Memory B cell (primary cell): ENCODE data around the gene GPC6.

Source experiments
- ATAC-seq: fragments of 150-1000 bp; cut with Tn5 transposase; 2 replicates; pipeline ENCODE4 v1.10.0; 2021; ENCODE audit warnings: low read depth, mild to moderate bottlenecking, moderate library complexity
- DNase-seq, 2 donors: peaks; one replicate each; pipeline ENCODE4 v3.0.0; 2022; ENCODE audit warnings: low spot score in 2 of 2
- H3K27ac Mint-ChIP-seq: one replicate; pipeline ENCODE4 v1.8.0; 2022; ENCODE audit warnings: mild to moderate bottlenecking, moderate library complexity, mixed read lengths
- H3K27me3 Mint-ChIP-seq: one replicate; pipeline ENCODE4 v1.8.0; 2022; ENCODE audit warnings: mixed read lengths
- H3K36me3 Mint-ChIP-seq: one replicate; pipeline ENCODE4 v1.8.0; 2022; ENCODE audit warnings: mild to moderate bottlenecking, mixed read lengths
- H3K4me1 Mint-ChIP-seq: one replicate; pipeline ENCODE4 v1.8.0; 2022; ENCODE audit warnings: mixed read lengths
- H3K4me3 Mint-ChIP-seq: one replicate; pipeline ENCODE4 v1.8.0; 2022; ENCODE audit warnings: mild to moderate bottlenecking, moderate library complexity, mixed read lengths
- H3K9me3 Mint-ChIP-seq: one replicate; pipeline ENCODE4 v1.8.0; 2022; ENCODE audit warnings: mixed read lengths

The GPC6 gene

DNA sequence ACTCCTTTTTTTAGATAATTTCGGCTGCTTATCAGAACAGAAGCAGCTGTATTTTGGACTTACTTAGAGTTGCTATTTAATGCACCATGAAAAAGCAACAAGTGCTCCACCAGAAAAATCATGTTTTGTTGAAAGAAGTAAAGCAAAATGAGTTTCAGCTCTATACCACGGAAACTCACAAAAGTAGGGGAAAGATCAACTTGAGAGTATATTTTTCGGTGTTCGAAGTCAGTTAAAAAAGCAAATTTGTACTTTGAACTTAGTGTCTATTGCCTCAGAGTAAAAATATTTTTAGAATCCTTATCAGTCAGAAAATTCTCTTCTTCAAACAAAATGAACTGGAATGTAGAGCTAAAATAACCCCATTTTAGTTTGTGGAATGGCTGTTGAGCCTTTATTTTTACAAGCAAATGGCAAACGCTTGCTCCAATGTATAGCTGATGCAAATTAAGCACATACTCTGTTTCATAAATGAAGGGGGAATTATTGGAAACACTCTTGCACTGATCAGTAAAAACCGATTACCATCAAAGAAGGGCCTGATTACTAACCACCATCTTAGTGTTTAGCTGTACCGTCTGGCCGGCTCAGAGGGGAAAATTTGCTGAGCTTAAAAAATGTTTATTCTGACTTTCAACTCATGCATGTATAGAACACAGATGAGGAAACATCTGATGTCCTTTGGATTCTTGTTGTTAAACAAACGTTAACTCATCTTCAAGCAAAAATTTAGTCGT, 540.7 kb downstream of the GPC6 start:
- H3K27ac Mint-ChIP-seq: no peak overlapping the region
- no peak overlapping the region for H3K4me3 Mint-ChIP-seq
- no peaks in the 10 kb centered on the region for H3K36me3 Mint-ChIP-seq
- no peaks in the 10 kb centered on the region for H3K4me1 Mint-ChIP-seq
- ATAC-seq (no peak), DNase-seq (no peak)
- peaks cover 7% of the 10 kb centered on the region for H3K9me3 Mint-ChIP-seq
- H3K27me3 Mint-ChIP-seq: no peaks in the 10 kb centered on the region

DNA sequence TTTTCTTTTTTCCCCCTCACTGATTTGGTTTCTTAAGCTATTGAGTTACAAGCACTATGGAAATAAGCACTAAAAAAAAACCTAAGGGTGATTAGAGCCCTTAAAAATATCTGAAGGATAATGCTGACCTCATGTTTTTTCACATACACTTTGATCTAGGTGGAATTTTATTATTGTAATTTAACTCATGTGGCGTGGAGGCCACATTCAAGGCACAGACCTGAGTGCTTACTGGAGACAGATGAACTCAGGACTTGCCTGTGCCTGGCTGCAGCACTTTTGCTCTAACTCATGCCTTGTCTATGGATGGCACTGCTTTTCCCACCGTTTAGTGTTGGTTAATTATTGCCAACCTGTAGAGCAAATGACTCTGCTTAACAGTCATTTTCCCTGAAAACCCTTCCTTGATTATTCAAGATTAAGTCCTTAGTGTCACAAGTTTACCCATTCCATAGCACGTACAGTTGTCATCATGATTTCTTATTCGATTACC, 541.4 kb downstream of the GPC6 start:
- no peaks in the 10 kb centered on the region for H3K27me3 Mint-ChIP-seq
- no peaks in the 10 kb centered on the region for H3K36me3 Mint-ChIP-seq
- H3K27ac Mint-ChIP-seq: no peak overlapping the region
- H3K4me3 Mint-ChIP-seq: no peak overlapping the region
- H3K9me3 Mint-ChIP-seq: peaks cover 7% of the 10 kb centered on the region
- ATAC-seq (no peak), DNase-seq (no peak)
- H3K4me1 Mint-ChIP-seq: no peaks in the 10 kb centered on the region

GRCh38 chr13:93769101-93769500, 542.5 kb downstream of the GPC6 start:
- Mint-ChIP-seq H3K27me3 (no peaks in the 10 kb centered on the region), H3K36me3 (no peaks in the 10 kb centered on the region), H3K4me3 (no peak overlapping the region), H3K27ac (no peak overlapping the region), H3K9me3 (peaks cover 6% of the 10 kb centered on the region), H3K4me1 (no peaks in the 10 kb centered on the region)
- ATAC-seq (no peak), DNase-seq (no peak)

- Mint-ChIP-seq H3K4me1 (no peaks in the 10 kb centered on the region), H3K36me3 (no peaks in the 10 kb centered on the region), H3K4me3 (no peak overlapping the region), H3K9me3 (peaks cover 6% of the 10 kb centered on the region), H3K27ac (no peak overlapping the region), H3K27me3 (no peaks in the 10 kb centered on the region)
- no peak for ATAC-seq
- no peak for DNase-seq
Observed at GRCh38 chr13:93769607-93770006, 543.0 kb downstream of the GPC6 start.

- DNase-seq: no peak
- no peaks in the 10 kb centered on the region for H3K4me1 Mint-ChIP-seq
- H3K27ac Mint-ChIP-seq: no peak overlapping the region
- H3K36me3 Mint-ChIP-seq: no peaks in the 10 kb centered on the region
- peaks cover 6% of the 10 kb centered on the region for H3K9me3 Mint-ChIP-seq
- H3K4me3 Mint-ChIP-seq: no peak overlapping the region
- H3K27me3 Mint-ChIP-seq: no peaks in the 10 kb centered on the region
- no peak for ATAC-seq
Observed at GRCh38 chr13:93771227-93771626, 544.6 kb downstream of the GPC6 start.

DNA sequence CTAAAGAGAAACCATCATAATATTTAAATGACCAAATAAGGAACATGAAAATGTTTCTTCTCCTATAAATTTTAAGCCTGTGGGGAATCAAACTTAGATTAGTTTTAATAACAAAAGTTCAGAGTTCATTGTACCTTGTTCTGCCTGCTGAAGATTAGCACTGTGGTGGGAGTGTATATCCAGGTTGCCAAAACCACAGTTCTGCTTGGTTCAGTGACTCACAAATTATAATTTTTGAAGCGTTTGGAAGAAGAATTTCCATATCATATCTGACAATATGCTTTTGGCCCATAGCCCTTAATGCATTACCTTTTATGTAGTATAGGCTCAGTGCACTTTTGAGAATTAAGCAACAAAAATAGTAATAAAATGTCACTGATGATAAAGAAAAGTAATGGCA, 545.2 kb downstream of the GPC6 start:
- H3K27me3 Mint-ChIP-seq: no peaks in the 10 kb centered on the region
- ATAC-seq (no peak), DNase-seq (no peak)
- no peaks in the 10 kb centered on the region for H3K36me3 Mint-ChIP-seq
- H3K27ac Mint-ChIP-seq: no peak overlapping the region
- peaks cover 6% of the 10 kb centered on the region for H3K9me3 Mint-ChIP-seq
- H3K4me3 Mint-ChIP-seq: no peak overlapping the region
- no peaks in the 10 kb centered on the region for H3K4me1 Mint-ChIP-seq

DNA sequence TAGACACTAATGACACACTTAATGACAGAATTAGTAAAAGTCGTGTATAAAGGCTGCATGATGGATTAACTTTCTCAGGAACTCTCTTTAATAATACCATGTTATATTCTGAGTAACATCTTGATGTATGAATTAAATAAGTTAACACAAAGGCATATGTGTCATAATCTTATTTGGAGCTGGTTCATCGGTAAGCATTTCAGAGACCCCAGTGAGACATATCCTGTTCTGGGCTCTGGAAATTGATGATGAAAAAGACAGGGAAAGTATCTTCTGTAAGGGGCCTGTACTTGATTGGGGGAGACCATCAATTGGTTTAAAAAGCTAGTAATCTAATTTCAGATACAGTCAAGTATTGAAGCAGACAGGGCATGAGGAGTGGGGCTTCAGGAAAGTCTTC, 547.9 kb downstream of the GPC6 start:
- no peaks in the 10 kb centered on the region for H3K27me3 Mint-ChIP-seq
- DNase-seq: no peak
- H3K4me1 Mint-ChIP-seq: no peaks in the 10 kb centered on the region
- H3K36me3 Mint-ChIP-seq: no peaks in the 10 kb centered on the region
- no peak overlapping the region for H3K27ac Mint-ChIP-seq
- H3K9me3 Mint-ChIP-seq: peaks cover 1% of the 10 kb centered on the region
- H3K4me3 Mint-ChIP-seq: no peak overlapping the region
- no peak for ATAC-seq

DNA sequence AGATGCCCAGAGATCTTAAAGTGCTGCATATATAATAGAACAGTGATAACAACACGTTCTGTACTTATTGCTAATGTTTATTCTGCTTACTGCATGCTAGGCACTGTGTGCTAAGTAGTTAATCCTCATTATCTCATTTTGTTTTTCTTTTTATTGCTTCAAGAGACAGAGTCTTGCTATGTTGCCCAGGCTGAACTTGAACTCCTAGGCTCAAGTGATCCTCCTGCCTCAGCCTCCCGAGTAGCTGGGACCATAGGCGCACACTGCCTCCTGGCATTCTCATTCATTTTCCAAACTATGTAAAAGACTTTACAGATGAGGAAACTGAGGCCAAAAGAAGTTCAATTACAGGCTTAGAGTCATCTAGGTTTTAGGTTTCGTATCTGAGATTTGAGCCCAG, 548.4 kb downstream of the GPC6 start:
- no peaks in the 10 kb centered on the region for H3K36me3 Mint-ChIP-seq
- H3K27me3 Mint-ChIP-seq: no peaks in the 10 kb centered on the region
- H3K4me1 Mint-ChIP-seq: no peaks in the 10 kb centered on the region
- no peak for ATAC-seq
- DNase-seq: no peak
- peaks cover 1% of the 10 kb centered on the region for H3K9me3 Mint-ChIP-seq
- no peak overlapping the region for H3K27ac Mint-ChIP-seq
- H3K4me3 Mint-ChIP-seq: no peak overlapping the region

- no peaks in the 10 kb centered on the region for H3K4me1 Mint-ChIP-seq
- H3K9me3 Mint-ChIP-seq: peaks cover 1% of the 10 kb centered on the region
- no peak overlapping the region for H3K27ac Mint-ChIP-seq
- DNase-seq (no peak), ATAC-seq (no peak)
- no peaks in the 10 kb centered on the region for H3K27me3 Mint-ChIP-seq
- no peak overlapping the region for H3K4me3 Mint-ChIP-seq
- H3K36me3 Mint-ChIP-seq: no peaks in the 10 kb centered on the region
Observed at GRCh38 chr13:93775507-93776108, 549.0 kb downstream of the GPC6 start.

DNA sequence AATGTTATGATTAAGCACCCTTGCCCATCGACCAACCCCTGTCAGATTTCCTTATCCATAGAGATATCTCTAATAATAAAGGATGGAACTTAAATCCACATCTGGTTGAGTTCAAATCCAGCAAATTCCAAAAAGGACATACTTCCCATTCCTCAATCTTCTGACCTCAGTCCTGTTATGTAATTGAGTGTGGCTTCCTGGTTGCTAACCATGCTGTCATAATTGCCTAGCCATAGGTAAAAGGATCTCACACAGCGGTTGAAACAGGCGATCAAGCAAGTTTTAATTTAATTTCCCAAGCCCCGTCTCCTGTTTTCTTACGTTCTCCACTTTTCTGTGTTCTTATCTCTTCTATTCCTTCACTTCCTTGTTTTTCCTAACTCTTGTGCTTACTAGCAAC, 550.3 kb downstream of the GPC6 start:
- no peak overlapping the region for H3K4me3 Mint-ChIP-seq
- no peak for DNase-seq
- no peak for ATAC-seq
- no peaks in the 10 kb centered on the region for H3K27me3 Mint-ChIP-seq
- H3K9me3 Mint-ChIP-seq: peaks cover 1% of the 10 kb centered on the region
- H3K4me1 Mint-ChIP-seq: no peaks in the 10 kb centered on the region
- H3K27ac Mint-ChIP-seq: no peak overlapping the region
- no peaks in the 10 kb centered on the region for H3K36me3 Mint-ChIP-seq

DNA sequence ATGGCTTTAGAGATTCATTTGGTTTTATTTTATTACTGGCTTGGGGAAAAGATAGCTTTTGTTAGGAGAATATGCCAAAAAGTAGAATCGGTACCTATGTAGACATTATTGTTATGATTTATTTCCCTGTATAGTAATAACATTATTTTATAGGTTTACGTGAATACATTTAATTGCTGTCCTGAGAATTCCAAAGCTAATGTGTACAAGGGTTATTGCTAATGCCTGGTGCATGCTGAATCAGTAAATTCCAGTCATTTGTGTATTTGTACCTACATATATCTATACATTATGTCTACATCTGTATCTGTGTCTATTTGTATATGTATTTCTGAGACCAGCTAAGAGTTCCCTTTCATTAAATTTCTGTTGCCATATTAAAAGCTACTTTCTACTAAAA, 550.9 kb downstream of the GPC6 start:
- peaks cover 1% of the 10 kb centered on the region for H3K9me3 Mint-ChIP-seq
- no peak overlapping the region for H3K27ac Mint-ChIP-seq
- no peak overlapping the region for H3K4me3 Mint-ChIP-seq
- H3K27me3 Mint-ChIP-seq: no peaks in the 10 kb centered on the region
- no peaks in the 10 kb centered on the region for H3K36me3 Mint-ChIP-seq
- DNase-seq: no peak
- no peaks in the 10 kb centered on the region for H3K4me1 Mint-ChIP-seq
- no peak for ATAC-seq

- H3K27me3 Mint-ChIP-seq: no peaks in the 10 kb centered on the region
- H3K4me1 Mint-ChIP-seq: no peaks in the 10 kb centered on the region
- peaks cover 4% of the 10 kb centered on the region for H3K9me3 Mint-ChIP-seq
- no peak for DNase-seq
- H3K36me3 Mint-ChIP-seq: no peaks in the 10 kb centered on the region
- no peak overlapping the region for H3K4me3 Mint-ChIP-seq
- no peak overlapping the region for H3K27ac Mint-ChIP-seq
- ATAC-seq: no peak
Observed at GRCh38 chr13:93778548-93778947, 551.9 kb downstream of the GPC6 start.

DNA sequence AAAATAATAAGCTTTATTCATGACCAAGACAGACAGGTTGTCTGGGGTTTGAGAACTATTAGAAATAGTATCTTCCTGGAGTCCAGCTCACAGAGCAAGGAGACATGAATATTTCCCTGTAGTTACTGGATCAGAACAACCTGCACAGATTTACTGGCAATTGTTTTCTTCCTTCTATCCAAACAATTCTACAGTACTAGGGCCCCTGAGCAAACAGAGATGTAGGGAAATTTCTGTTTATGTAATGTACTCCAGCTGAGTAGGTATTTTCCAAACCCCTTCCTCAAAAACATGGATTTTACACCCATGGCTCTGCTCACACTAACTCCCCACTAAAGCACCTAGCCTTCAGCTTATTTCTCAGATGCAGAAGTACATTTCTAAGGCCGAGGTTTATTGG, 557.6 kb downstream of the GPC6 start:
- no peaks in the 10 kb centered on the region for H3K4me1 Mint-ChIP-seq
- ATAC-seq: no peak
- no peak overlapping the region for H3K4me3 Mint-ChIP-seq
- H3K27me3 Mint-ChIP-seq: no peaks in the 10 kb centered on the region
- H3K27ac Mint-ChIP-seq: no peak overlapping the region
- H3K9me3 Mint-ChIP-seq: peaks cover 4% of the 10 kb centered on the region
- no peak for DNase-seq
- H3K36me3 Mint-ChIP-seq: no peaks in the 10 kb centered on the region

DNA sequence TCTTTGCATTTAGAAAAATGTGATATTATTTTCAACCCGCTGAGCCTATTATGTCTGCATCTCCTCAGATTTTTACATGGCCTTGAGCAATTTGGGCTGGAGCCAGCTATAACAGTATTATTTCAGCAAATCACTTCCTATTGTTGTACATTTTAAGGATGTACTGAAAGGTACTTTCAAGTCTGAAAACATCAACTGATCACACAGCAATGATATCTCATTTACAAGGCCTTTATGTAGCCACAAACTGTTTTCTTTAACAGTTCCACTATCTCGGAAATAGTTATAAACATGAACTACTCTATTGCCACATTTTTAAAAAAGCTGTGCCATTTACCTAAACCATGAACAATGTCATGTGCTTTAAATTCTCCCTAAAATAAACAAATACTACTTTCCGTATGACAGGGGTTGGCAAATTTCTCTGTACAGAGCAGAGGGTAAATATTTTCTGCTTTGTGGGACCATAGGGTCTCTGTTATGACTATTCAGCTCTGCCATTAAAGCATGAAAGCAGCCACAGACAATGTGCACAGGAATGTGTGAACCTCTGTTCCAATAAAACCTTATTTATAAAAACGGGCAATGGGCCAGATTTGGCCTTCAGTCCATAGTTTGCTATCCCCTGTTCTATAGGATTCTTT, 560.4 kb downstream of the GPC6 start:
- Mint-ChIP-seq H3K27me3 (no peaks in the 10 kb centered on the region), H3K4me1 (no peaks in the 10 kb centered on the region), H3K9me3 (peaks cover 4% of the 10 kb centered on the region), H3K27ac (no peak overlapping the region), H3K4me3 (no peak overlapping the region), H3K36me3 (no peaks in the 10 kb centered on the region)
- ATAC-seq (no peak), DNase-seq (no peak)
